HepG2 (cell line): ENCODE data around the gene EP300.

Experiments used
- CHD4 ChIP-seq: fragments of 200-600 bp; sonication (generic); IDR thresholded peaks from 2 replicates; pipeline ENCODE4 v1.7.0; 2017; ENCODE audit warnings: mild to moderate bottlenecking, low read length, borderline replicate concordance
- CTCF ChIP-seq: sonication (generic); formaldehyde crosslinking; IDR thresholded peaks from 2 replicates; pipeline ENCODE4 v1.5.0; 2020; ENCODE audit warnings: mild to moderate bottlenecking, missing genetic modification reagents, moderate library complexity
- GABPA ChIP-seq, 2 experiments: IDR thresholded peaks; 2 replicates each; pipeline ENCODE4 v1.6.1; 2011 to 2016; ENCODE audit warnings: low read depth in 2 of 2, low read length in 1 of 2, missing biosample characterization in 1 of 2, missing genetic modification characterization in 1 of 2
- MTA1 ChIP-seq: sonication (generic); formaldehyde crosslinking; IDR thresholded peaks from 2 replicates; pipeline ENCODE4 v1.4.0; 2020; ENCODE audit warnings: missing genetic modification reagents, mild to moderate bottlenecking, borderline replicate concordance
- NCOA2 ChIP-seq: sonication (generic); formaldehyde crosslinking; IDR thresholded peaks from 2 replicates; pipeline ENCODE4 v1.8.0; 2022; ENCODE audit warnings: inconsistent platforms
- POLR2AphosphoS5 ChIP-seq: IDR thresholded peaks from 2 replicates; pipeline ENCODE4 v1.6.1; 2012; ENCODE audit warnings: low read depth, low read length
- RCOR2 ChIP-seq: IDR thresholded peaks from 2 replicates; pipeline ENCODE4 v1.6.1; 2016; ENCODE audit warnings: missing biosample characterization, missing genetic modification reagents
- RFX5 ChIP-seq: IDR thresholded peaks from 2 replicates; pipeline ENCODE4 v1.6.1; 2011; ENCODE audit warnings: low read depth, low read length, improper control_type of control experiment
- SAP130 ChIP-seq: IDR thresholded peaks from 2 replicates; pipeline ENCODE4 v1.6.1; 2016; ENCODE audit warnings: low read depth
- ZBTB8A ChIP-seq: sonication (generic); formaldehyde crosslinking; IDR thresholded peaks from 2 replicates; pipeline ENCODE4 v1.4.0; 2020; ENCODE audit warnings: mild to moderate bottlenecking, low read depth, missing genetic modification reagents, borderline replicate concordance
- ZKSCAN1 ChIP-seq: fragments of 150-350 bp; IDR thresholded peaks from 2 replicates; pipeline ENCODE4 v1.6.1; 2014; ENCODE audit warnings: low read length
- ZNF616 ChIP-seq: sonication (generic); formaldehyde crosslinking; IDR thresholded peaks from 2 replicates; pipeline ENCODE4 v1.5.0; 2020; ENCODE audit warnings: low read depth, mild to moderate bottlenecking, missing genetic modification reagents
- TF ChIP-seq, protein P1 (sequence below), 2 experiments: IDR thresholded peaks; 2 replicates each; pipeline ENCODE4 v1.6.1; 2011 to 2012; ENCODE audit warnings: low read length in 2 of 2, borderline replicate concordance in 1 of 2, low read depth in 1 of 2, mild to moderate bottlenecking in 1 of 2, moderate library complexity in 1 of 2

DNA sequence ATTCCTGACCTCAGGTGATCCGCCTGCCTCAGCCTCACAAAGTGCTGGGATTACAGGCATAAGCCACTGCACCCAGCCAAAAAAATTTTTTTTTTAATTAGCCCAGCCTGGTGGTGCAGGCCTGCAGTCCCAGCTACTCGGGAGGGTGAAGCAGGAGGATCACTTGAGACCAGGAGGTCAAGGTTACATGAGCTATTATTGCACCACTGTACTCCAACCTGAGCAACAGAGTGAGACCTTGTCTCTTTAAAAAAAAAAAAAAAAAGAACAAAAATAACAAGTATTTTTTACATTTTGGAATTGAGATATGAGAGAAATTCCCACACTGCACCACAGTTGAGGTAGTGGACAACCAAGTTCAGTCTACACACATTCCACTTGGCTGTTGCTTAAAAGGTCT is 99.1 kb downstream of the EP300 start:
- TF ChIP-seq ZNF616 (CRISPR knock-in tag) (no peak), CTCF (no peak), GABPA (IDR thresholded peaks at IDR 0.05; ENCODE audit: low read depth, low read length) (no peak), GABPA (CRISPR knock-in tag; IDR thresholded peaks at IDR 0.05; ENCODE audit: low read depth) (no peak), RCOR2 (no peak), POLR2AphosphoS5 (no peak), NCOA2 (CRISPR knock-in tag) (no peak), ZBTB8A (no peak), RFX5 (no peak), MTA1 (CRISPR knock-in tag) (no peak), CHD4 (no peak), SAP130 (CRISPR knock-in tag) (no peak), ZKSCAN1 (no peak)
- TF ChIP-seq, protein P1, sequence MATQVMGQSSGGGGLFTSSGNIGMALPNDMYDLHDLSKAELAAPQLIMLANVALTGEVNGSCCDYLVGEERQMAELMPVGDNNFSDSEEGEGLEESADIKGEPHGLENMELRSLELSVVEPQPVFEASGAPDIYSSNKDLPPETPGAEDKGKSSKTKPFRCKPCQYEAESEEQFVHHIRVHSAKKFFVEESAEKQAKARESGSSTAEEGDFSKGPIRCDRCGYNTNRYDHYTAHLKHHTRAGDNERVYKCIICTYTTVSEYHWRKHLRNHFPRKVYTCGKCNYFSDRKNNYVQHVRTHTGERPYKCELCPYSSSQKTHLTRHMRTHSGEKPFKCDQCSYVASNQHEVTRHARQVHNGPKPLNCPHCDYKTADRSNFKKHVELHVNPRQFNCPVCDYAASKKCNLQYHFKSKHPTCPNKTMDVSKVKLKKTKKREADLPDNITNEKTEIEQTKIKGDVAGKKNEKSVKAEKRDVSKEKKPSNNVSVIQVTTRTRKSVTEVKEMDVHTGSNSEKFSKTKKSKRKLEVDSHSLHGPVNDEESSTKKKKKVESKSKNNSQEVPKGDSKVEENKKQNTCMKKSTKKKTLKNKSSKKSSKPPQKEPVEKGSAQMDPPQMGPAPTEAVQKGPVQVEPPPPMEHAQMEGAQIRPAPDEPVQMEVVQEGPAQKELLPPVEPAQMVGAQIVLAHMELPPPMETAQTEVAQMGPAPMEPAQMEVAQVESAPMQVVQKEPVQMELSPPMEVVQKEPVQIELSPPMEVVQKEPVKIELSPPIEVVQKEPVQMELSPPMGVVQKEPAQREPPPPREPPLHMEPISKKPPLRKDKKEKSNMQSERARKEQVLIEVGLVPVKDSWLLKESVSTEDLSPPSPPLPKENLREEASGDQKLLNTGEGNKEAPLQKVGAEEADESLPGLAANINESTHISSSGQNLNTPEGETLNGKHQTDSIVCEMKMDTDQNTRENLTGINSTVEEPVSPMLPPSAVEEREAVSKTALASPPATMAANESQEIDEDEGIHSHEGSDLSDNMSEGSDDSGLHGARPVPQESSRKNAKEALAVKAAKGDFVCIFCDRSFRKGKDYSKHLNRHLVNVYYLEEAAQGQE (IDR thresholded peaks at IDR 0.05; ENCODE audit: borderline replicate concordance in 1 of 2, low read depth in 1 of 2, low read length in 2 of 2), result no peak
